ENCODE results near the gene MINK1. TPM values are rescaled to one million over a fixed set of nuclear protein-coding genes. Genes with fewer than 3 reads are reported as not detected.
A peak's percentile ranks its signal among the peaks of the same experiment; 100 is the strongest.

The MINK1 gene
- total RNA-seq, 1 donor from 2014 or later: 45.6 TPM

DNA sequence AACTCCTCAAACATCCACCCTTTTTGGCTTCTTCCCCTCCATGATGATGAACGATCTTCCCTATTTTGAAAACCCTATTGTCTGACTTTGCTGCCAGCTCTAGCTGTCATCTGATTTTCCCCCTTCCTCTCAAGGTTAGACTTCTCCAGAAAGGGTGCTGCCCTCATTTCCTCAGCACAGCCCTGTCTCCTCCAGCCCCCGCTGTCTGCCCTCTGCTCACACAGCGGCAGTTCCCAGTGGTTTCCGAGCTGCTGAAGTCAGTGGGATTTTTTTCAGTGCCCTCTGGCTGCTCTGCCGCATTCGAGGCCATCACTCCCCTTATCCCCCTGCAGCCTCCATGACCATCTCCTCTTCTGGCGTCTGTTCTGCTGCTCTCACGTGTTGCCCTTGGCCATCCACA is 39.6 kb downstream of the MINK1 start:
- H3K4me3 ChIP-seq: no peak overlapping the region
- intact Hi-C loops (cut with DNase I): no loop called here
- H3K36me3 ChIP-seq: no peaks in the 10 kb centered on the region
- TF ChIP-seq, protein P1, sequence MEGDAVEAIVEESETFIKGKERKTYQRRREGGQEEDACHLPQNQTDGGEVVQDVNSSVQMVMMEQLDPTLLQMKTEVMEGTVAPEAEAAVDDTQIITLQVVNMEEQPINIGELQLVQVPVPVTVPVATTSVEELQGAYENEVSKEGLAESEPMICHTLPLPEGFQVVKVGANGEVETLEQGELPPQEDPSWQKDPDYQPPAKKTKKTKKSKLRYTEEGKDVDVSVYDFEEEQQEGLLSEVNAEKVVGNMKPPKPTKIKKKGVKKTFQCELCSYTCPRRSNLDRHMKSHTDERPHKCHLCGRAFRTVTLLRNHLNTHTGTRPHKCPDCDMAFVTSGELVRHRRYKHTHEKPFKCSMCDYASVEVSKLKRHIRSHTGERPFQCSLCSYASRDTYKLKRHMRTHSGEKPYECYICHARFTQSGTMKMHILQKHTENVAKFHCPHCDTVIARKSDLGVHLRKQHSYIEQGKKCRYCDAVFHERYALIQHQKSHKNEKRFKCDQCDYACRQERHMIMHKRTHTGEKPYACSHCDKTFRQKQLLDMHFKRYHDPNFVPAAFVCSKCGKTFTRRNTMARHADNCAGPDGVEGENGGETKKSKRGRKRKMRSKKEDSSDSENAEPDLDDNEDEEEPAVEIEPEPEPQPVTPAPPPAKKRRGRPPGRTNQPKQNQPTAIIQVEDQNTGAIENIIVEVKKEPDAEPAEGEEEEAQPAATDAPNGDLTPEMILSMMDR (IDR thresholded peaks at IDR 0.05): no peak
- no peak overlapping the region for H3K27ac ChIP-seq
- no peaks in the 10 kb centered on the region for H3K9me3 ChIP-seq
- H3K27me3 ChIP-seq: no peaks in the 10 kb centered on the region
- DNase-seq (ENCODE audit: low spot score in 2 of 2): no peak
- no peaks in the 10 kb centered on the region for H3K4me1 ChIP-seq

DNA sequence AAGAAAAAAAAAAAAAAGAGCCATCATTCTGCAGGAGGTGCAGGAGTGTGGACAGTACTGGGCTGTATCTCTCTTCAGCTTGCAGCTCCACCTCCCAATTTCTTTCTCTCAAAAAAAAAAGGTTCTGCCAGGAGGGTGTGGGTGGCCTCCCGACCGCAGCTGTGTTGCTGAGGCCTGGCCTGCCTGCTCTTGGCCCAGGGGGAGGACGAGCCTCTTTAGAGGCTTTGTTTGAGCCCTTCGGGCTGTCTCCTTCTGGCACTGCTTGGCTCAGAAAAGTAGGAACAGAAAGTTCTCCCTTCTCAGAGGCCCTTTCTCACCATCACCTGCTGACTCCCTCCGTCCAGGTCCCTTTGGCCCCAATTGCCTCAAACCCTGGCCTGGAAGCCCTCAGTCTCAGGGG is 43.9 kb downstream of the MINK1 start:
- Histone ChIP-seq H3K36me3 (peaks cover 13 to 17% of the 10 kb centered on the region in 2 donors), H3K4me3 (no peak overlapping the region), H3K9me3 (no peaks in the 10 kb centered on the region), H3K4me1 (no peaks in the 10 kb centered on the region), H3K27ac (no peak overlapping the region), H3K27me3 (no peaks in the 10 kb centered on the region)
- DNase-seq (ENCODE audit: low spot score in 2 of 2): no peak
- intact Hi-C loops (cut with DNase I): no loop called here
- TF ChIP-seq, protein P1 (IDR thresholded peaks at IDR 0.05): no peak

DNA sequence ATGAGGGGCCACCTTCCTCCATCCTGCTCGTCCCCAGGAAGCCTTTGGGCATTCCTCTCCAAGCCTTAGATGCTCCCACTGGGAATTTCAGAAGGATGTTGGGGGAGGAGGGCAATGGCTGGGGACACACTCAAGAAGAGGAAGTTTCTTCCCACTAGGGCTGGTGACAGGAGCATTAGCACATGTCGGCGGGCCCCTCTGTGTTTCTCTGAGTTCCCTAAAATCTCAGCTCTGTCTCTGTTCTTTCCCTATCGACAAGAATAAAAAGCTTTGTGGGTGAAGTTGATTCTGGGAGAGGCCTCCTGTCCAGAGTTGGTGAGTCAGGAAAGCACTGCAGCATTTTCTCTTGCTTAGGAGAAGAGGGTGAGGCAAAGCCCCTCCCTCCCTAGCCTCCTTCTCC is 46.5 kb downstream of the MINK1 start:
- H3K4me3 ChIP-seq: no peak overlapping the region
- DNase-seq (ENCODE audit: low spot score in 2 of 2): no peak
- TF ChIP-seq, protein P1 (IDR thresholded peaks at IDR 0.05): no peak
- no peaks in the 10 kb centered on the region for H3K4me1 ChIP-seq
- H3K27me3 ChIP-seq: no peaks in the 10 kb centered on the region
- H3K36me3 ChIP-seq: peaks cover 19 to 25% of the 10 kb centered on the region in 2 donors
- H3K27ac ChIP-seq: no peak overlapping the region
- no peaks in the 10 kb centered on the region for H3K9me3 ChIP-seq
- intact Hi-C loops (cut with DNase I): no loop called here

DNA sequence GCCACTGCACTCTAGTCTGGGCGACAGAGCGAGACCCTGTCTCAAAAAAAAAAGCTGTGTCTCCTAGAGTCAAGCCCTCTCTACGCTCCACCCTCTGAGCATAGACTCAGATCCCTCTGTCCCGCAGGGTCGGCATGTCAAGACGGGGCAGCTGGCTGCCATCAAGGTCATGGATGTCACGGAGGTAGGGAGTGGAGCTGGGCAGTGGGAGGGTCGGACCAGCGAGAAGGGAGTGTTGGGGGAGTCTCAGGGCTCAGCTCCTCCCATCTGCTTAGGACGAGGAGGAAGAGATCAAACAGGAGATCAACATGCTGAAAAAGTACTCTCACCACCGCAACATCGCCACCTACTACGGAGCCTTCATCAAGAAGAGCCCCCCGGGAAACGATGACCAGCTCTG is 47.7 kb downstream of the MINK1 start:
- Histone ChIP-seq H3K4me3 (no peak overlapping the region), H3K27me3 (no peaks in the 10 kb centered on the region), H3K9me3 (no peaks in the 10 kb centered on the region), H3K36me3 (peaks cover 29 to 37% of the 10 kb centered on the region in 2 donors), H3K27ac (no peak overlapping the region), H3K4me1 (no peaks in the 10 kb centered on the region)
- intact Hi-C loops (cut with DNase I): loop anchor here (5.0 kb wide), 1 partner anchor 44 kb away; no protein-coding TSS in a partner anchor
- DNase-seq (ENCODE audit: low spot score in 2 of 2): no peak
- TF ChIP-seq, protein P1 (IDR thresholded peaks at IDR 0.05): no peak

DNA sequence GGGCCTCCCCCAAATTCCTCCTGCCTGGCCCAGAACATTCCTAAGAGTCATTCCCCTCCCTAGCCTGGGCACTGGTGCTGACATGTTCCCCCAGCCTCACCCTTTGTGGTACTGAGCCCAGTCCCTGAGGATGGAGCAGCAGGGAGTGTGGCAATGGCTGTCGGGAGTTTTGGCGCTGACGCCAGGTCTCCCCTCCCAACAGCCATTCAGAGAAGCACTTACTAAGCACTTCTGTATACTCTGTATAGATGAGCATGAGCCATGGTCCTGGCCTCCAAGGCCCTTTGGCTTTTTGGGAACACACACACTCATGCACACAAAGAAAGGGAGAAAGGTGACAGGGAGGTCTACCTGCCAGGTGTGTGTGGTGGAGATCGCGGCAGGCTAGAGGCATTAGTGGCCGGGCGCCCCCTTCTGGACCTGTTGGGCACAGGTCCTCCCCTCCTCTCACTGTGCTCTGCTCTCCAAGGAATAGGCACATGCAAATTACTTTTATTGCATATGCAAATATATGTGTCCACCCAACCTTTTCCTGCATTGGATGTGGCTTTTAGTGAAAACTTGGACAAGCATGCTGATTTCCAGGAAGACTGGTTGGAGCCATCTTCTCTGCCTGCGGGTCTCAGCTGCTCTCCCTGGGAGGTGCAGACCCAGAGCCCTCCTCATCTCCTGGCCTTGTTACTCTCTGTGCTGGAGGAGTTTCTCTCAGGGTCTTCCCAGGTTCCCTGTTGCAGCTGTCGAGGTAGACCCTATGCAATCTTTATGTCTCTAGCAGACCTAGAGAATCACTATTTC is 48.8 kb downstream of the MINK1 start:
- Histone ChIP-seq H3K27me3 (no peaks in the 10 kb centered on the region), H3K27ac (no peak overlapping the region), H3K4me3 (no peak overlapping the region), H3K36me3 (peaks cover 40 to 48% of the 10 kb centered on the region in 2 donors), H3K9me3 (no peaks in the 10 kb centered on the region), H3K4me1 (no peaks in the 10 kb centered on the region)
- TF ChIP-seq, protein P1 (IDR thresholded peaks at IDR 0.05): peak; percentile 48 to 71 (median 54)
- no peak for DNase-seq (ENCODE audit: low spot score in 2 of 2)
- intact Hi-C loops (cut with DNase I): loop anchor here (5.0 kb wide), 1 partner anchor 45 kb away; no protein-coding TSS in a partner anchor
